ENCODE data around the gene PLCH2. TPM values are rescaled to one million over a fixed set of nuclear protein-coding genes. Genes with fewer than 3 reads are reported as not detected.

PLCH2 gene
- total and polyA plus RNA-seq, 2 donors (not counting 3 experiments of a cell fraction or from before 2014, with no cell fraction given) = 0.19 to 0.31 TPM

DNA sequence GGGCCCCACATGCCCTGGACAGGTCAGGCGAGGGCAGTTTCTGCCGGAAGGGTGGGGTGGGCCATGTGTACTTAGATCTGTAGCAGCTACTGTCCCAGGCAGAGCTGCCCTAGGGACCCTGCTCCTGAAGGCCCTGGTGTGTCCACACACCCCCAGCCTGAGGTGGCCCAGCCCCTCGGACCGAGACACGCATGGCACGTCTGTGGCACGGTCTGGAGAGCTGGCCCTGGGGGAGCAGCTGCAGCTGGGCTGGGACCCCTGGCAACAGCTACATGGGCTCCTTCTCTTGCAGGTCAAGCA, 25.7 kb downstream of the PLCH2 start:
- DNase-seq (ENCODE audit: low read depth, low spot score) (no peak), FAIRE-seq (no peak)
- H3K36me3 ChIP-seq (ENCODE audit: control insufficient read depth in 2 of 2, extremely low read depth in 1 of 2, insufficient read depth in 2 of 2, low read length in 2 of 2) = no peaks in the 10 kb centered on the region
- H3K27me3 ChIP-seq (ENCODE audit: control insufficient read depth in 2 of 2, insufficient read depth in 2 of 2, low read length in 2 of 2) = no peaks in the 10 kb centered on the region
- intact Hi-C loops (cut with micrococcal nuclease) (no loop called here), dilution Hi-C loops (cut with MboI; ENCODE audit: extremely low pct_ligation_motif_present, low sequenced_read_pairs) (no loop called here)
- no peaks in the 10 kb centered on the region for H3K9me3 ChIP-seq (replicated peaks; ENCODE audit: control insufficient read depth, insufficient read depth, low read length)
- H3K27ac ChIP-seq (ENCODE audit: insufficient read depth, low read depth, low read length) = no peak overlapping the region
- no peaks in the 10 kb centered on the region for H3K79me2 ChIP-seq (ENCODE audit: control insufficient read depth, insufficient read depth, low read length)
- H2AFZ ChIP-seq (ENCODE audit: low read depth, low read length) = no peak overlapping the region
- POLR2A ChIA-PET = no interaction called here
- no peaks in the 10 kb centered on the region for H3K9me1 ChIP-seq (replicated peaks; ENCODE audit: control insufficient read depth, extremely low read depth, insufficient read depth, low read length)
- no peak overlapping the region for H3K9ac ChIP-seq (replicated peaks; ENCODE audit: extremely low read depth, insufficient read depth, low read length)
- H3K4me1 ChIP-seq (ENCODE audit: control insufficient read depth, extremely low read depth, insufficient read depth, low read length) = no peaks in the 10 kb centered on the region
- no peaks in the 10 kb centered on the region for H4K20me1 ChIP-seq (replicated peaks; ENCODE audit: control insufficient read depth, extremely low read depth, insufficient read depth, low read length)
- TF ChIP-seq FOS (IDR thresholded peaks at IDR 0.05; ENCODE audit: borderline replicate concordance, insufficient read depth, low read length) (no peak), POLR2AphosphoS5 (IDR thresholded peaks at IDR 0.05; ENCODE audit: insufficient read depth, low read depth, low read length) (no peak), JUN (IDR thresholded peaks at IDR 0.05; ENCODE audit: borderline replicate concordance, insufficient read depth, insufficient read length, low read depth) (no peak), EZH2 (IDR thresholded peaks at IDR 0.05; ENCODE audit: borderline replicate concordance, low read depth, low read length, severe bottlenecking) (no peak), CTCF (IDR thresholded peaks at IDR 0.05; ENCODE audit: extremely low read depth in 1 of 2, insufficient read depth in 1 of 2, low read depth in 1 of 2, low read length in 2 of 2) (no peak), MYC (IDR thresholded peaks at IDR 0.05; ENCODE audit: low read depth, low read length) (no peak), POLR2A (IDR thresholded peaks at IDR 0.05; ENCODE audit: low read depth, low read length) (no peak), GATA2 (IDR thresholded peaks at IDR 0.05; ENCODE audit: insufficient read depth, insufficient read length, low read depth, low read length) (no peak)
- TF ChIP-seq, protein P1, sequence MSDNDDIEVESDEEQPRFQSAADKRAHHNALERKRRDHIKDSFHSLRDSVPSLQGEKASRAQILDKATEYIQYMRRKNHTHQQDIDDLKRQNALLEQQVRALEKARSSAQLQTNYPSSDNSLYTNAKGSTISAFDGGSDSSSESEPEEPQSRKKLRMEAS (IDR thresholded peaks at IDR 0.05; ENCODE audit: insufficient read depth, insufficient read length) = no peak
- CTCF ChIA-PET = interaction anchor here (1.6 kb wide), 1 partner anchor 14 kb away, joined by 3 read pairs; no protein-coding TSS in a partner anchor
- H3K4me3 ChIP-seq (replicated peaks in 1 of 3; ENCODE audit: insufficient read depth in 1 of 3, low read depth in 1 of 3, low read length in 3 of 3) = no peak overlapping the region
- no TSS peak for BruUV-seq (replicated peaks)
- H3K4me2 ChIP-seq (ENCODE audit: insufficient read depth, low read length) = no peak overlapping the region

Data from endothelial cell of umbilical vein (primary cell).